DOHH2 (cell line): ENCODE data around the gene FAM227B.

Source experiments
- H3F3A ChIP-seq: fragments of 200-600 bp; sonication (generic), shearing (Covaris generic); 2 replicates; pipeline ENCODE4 v1.6.0; 2016; ENCODE audit warnings: antibody characterized with exemption, mild to moderate bottlenecking; ENCODE audit not compliant: control insufficient read depth, insufficient read depth
- H3K27ac ChIP-seq: fragments of 200-600 bp; sonication (generic); 2 replicates; pipeline ENCODE4 v1.5.1; 2014; ENCODE audit warnings: low read depth, mild to moderate bottlenecking, low read length, moderate library complexity
- H3K27me3 ChIP-seq: fragments of 200-600 bp; sonication (generic); 2 replicates; pipeline ENCODE4 v1.6.1; 2014; ENCODE audit warnings: mild to moderate bottlenecking, low read length, mixed read lengths; ENCODE audit not compliant: control insufficient read depth
- H3K36me3 ChIP-seq: fragments of 200-600 bp; sonication (generic); 2 replicates; pipeline ENCODE4 v1.6.1; 2014; ENCODE audit warnings: mild to moderate bottlenecking, low read length, moderate library complexity, mixed read lengths; ENCODE audit not compliant: control insufficient read depth
- H3K4me1 ChIP-seq: fragments of 200-600 bp; sonication (generic); 2 replicates; pipeline ENCODE4 v1.6.1; 2014; ENCODE audit warnings: mild to moderate bottlenecking, low read length, mixed read lengths; ENCODE audit not compliant: control insufficient read depth
- H3K4me2 ChIP-seq: fragments of 200-600 bp; sonication (generic); 2 replicates; pipeline ENCODE4 v1.6.0; 2014; ENCODE audit warnings: mild to moderate bottlenecking, low read length, moderate library complexity
- H3K4me3 ChIP-seq: fragments of 200-600 bp; sonication (generic); 2 replicates; pipeline ENCODE4 v1.5.1; 2014; ENCODE audit warnings: mild to moderate bottlenecking, low read length, mixed read lengths
- H3K79me2 ChIP-seq: fragments of 200-600 bp; sonication (generic); 2 replicates; pipeline ENCODE4 v1.6.1; 2014; ENCODE audit warnings: mild to moderate bottlenecking, low read length, mixed read lengths; ENCODE audit not compliant: control insufficient read depth
- H3K9me2 ChIP-seq: fragments of 200-600 bp; sonication (generic); replicated peaks from 2 replicates; pipeline ENCODE4 v1.6.1; 2014; ENCODE audit warnings: mild to moderate bottlenecking, low read length, mixed read lengths; ENCODE audit not compliant: control insufficient read depth
- H3K9me3 ChIP-seq: fragments of 200-600 bp; sonication (generic); 2 replicates; pipeline ENCODE4 v1.6.1; 2014; ENCODE audit warnings: antibody characterized with exemption, low read length, mixed read lengths; ENCODE audit not compliant: control insufficient read depth, insufficient read depth
- H4K20me1 ChIP-seq: fragments of 200-600 bp; sonication (generic); 2 replicates; pipeline ENCODE4 v1.6.0; 2014; ENCODE audit warnings: low read depth, mild to moderate bottlenecking, antibody characterized with exemption, low read length, moderate library complexity; ENCODE audit not compliant: control insufficient read depth, insufficient read depth
- CTCF ChIP-seq: fragments of 200-600 bp; sonication (generic); IDR thresholded peaks from one replicate; pipeline ENCODE4 v1.5.1; 2014; ENCODE audit warnings: antibody characterized with exemption, mild to moderate bottlenecking, low read depth, low read length; ENCODE audit not compliant: poor library complexity, severe bottlenecking
- EZH2phosphoT487 ChIP-seq: fragments of 200-600 bp; sonication (generic); IDR thresholded peaks from 2 replicates; pipeline ENCODE4 v1.6.1; 2017; ENCODE audit warnings: borderline replicate concordance, mild to moderate bottlenecking, antibody characterized with exemption, low read length, moderate library complexity, mixed read lengths

The FAM227B gene

GRCh38 chr15:49278751-49279150, 341.9 kb downstream of the FAM227B start:
- Histone ChIP-seq H3K9me3 (no peaks in the 10 kb centered on the region), H3K4me2 (no peak overlapping the region), H3K27me3 (no peaks in the 10 kb centered on the region), H3K9me2 (no peaks in the 10 kb centered on the region), H3K79me2 (no peaks in the 10 kb centered on the region), H4K20me1 (no peaks in the 10 kb centered on the region), H3K4me1 (no peaks in the 10 kb centered on the region), H3K4me3 (no peak overlapping the region), H3F3A (no peaks in the 10 kb centered on the region), H3K36me3 (no peaks in the 10 kb centered on the region), H3K27ac (no peak overlapping the region)
- no peak for TF ChIP-seq CTCF
- TF ChIP-seq EZH2phosphoT487, result no peak
